Raji (cell line): Measurements from ENCODE around the gene NOS3.

Source experiments
- POLR2A ChIP-seq: IDR thresholded peaks from 2 replicates; pipeline ENCODE4 v1.6.1; 2011; ENCODE audit warnings: low read depth, low read length, control low read depth; ENCODE audit not compliant: insufficient read depth

NOS3 gene

GRCh38 chr7:151038951-151039849, 48.4 kb downstream of the NOS3 start:
- no peak for TF ChIP-seq POLR2A

GRCh38 chr7:151039850-151040548, 49.2 kb downstream of the NOS3 start:
- TF ChIP-seq POLR2A, result no peak

GRCh38 chr7:151040616-151041375, 50.0 kb downstream of the NOS3 start:
- TF ChIP-seq POLR2A, result no peak

GRCh38 chr7:151043959-151044358, 53.1 kb downstream of the NOS3 start:
- TF ChIP-seq POLR2A, result no peak

GRCh38 chr7:151045262-151045661, 54.4 kb downstream of the NOS3 start:
- TF ChIP-seq POLR2A, result no peak

GRCh38 chr7:151045967-151046366, 55.1 kb downstream of the NOS3 start:
- no peak for TF ChIP-seq POLR2A

GRCh38 chr7:151046603-151047573, 56.1 kb downstream of the NOS3 start:
- no peak for TF ChIP-seq POLR2A

- no peak for TF ChIP-seq POLR2A
Measured at GRCh38 chr7:151047976-151048815, 57.4 kb downstream of the NOS3 start, which contains the start of gene ASIC3. ASIC3 (plus strand) TSS chr7:151048531; CDS start chr7:151048886, 355 bp downstream.

- TF ChIP-seq POLR2A, result no peak
Measured at GRCh38 chr7:151048911-151049463, 58.2 kb downstream of the NOS3 start.

- TF ChIP-seq POLR2A, result no peak
Measured at GRCh38 chr7:151051108-151051507, 60.3 kb downstream of the NOS3 start.

GRCh38 chr7:151053096-151053495, 62.3 kb downstream of the NOS3 start:
- no peak for TF ChIP-seq POLR2A

GRCh38 chr7:151053751-151054150, 62.9 kb downstream of the NOS3 start:
- TF ChIP-seq POLR2A, result no peak

- TF ChIP-seq POLR2A, result no peak
Measured at GRCh38 chr7:151056283-151056665, 65.5 kb downstream of the NOS3 start.

GRCh38 chr7:151056666-151057505, 66.1 kb downstream of the NOS3 start:
- no peak for TF ChIP-seq POLR2A
